Osteoblast (primary cell): ENCODE results near the gene LEF1. TPM values are rescaled to one million over a fixed set of nuclear protein-coding genes. Genes with fewer than 3 reads are reported as not detected.
A peak's percentile ranks its signal among the peaks of the same experiment; 100 is the strongest.
"Not testable (repeated sequence)": the region's sequence is repeated elsewhere in the genome, so short reads cannot be mapped to it uniquely, and the experiment has no call there.

Experiments used
- DNase-seq: peaks from one replicate; pipeline ENCODE4 v3.0.0; 2011; ENCODE audit warnings: low spot score, mixed read lengths; ENCODE audit not compliant: insufficient read length; ENCODE audit errors: missing footprints
- H2AFZ ChIP-seq: 2 replicates; pipeline ENCODE4 v1.6.0; 2011; ENCODE audit warnings: mild to moderate bottlenecking, low read length
- H3K27ac ChIP-seq: 2 replicates; pipeline ENCODE4 v1.5.1; 2011; ENCODE audit warnings: mild to moderate bottlenecking, low read depth, low read length, moderate library complexity
- H3K27me3 ChIP-seq: 2 replicates; pipeline ENCODE4 v1.6.0; 2012; ENCODE audit warnings: mild to moderate bottlenecking, control low read depth, inconsistent platforms, low read length, moderate library complexity; ENCODE audit not compliant: insufficient read depth
- H3K36me3 ChIP-seq: 2 replicates; pipeline ENCODE4 v1.5.1; 2011; ENCODE audit warnings: mild to moderate bottlenecking, low read length, control low read depth, moderate library complexity; ENCODE audit not compliant: insufficient read depth
- H3K4me1 ChIP-seq: 2 replicates; pipeline ENCODE4 v1.5.1; 2011; ENCODE audit warnings: mild to moderate bottlenecking, low read length, control low read depth, moderate library complexity; ENCODE audit not compliant: insufficient read depth
- H3K4me2 ChIP-seq: 2 replicates; pipeline ENCODE4 v1.6.0; 2011; ENCODE audit warnings: mild to moderate bottlenecking, low read length; ENCODE audit not compliant: insufficient read depth
- H3K4me3 ChIP-seq: fragments of 200-600 bp; sonication (generic); 3 replicates; pipeline ENCODE4 v1.5.1; 2012; ENCODE audit warnings: mild to moderate bottlenecking, low read length, inconsistent platforms; ENCODE audit not compliant: insufficient read depth
- H3K79me2 ChIP-seq: 2 replicates; pipeline ENCODE4 v1.6.0; 2012; ENCODE audit warnings: mild to moderate bottlenecking, low read length, control low read depth, inconsistent platforms; ENCODE audit not compliant: insufficient read depth
- H3K9me3 ChIP-seq: 2 replicates; pipeline ENCODE4 v1.5.1; 2011; ENCODE audit warnings: low read depth, low read length, control low read depth
- H4K20me1 ChIP-seq: 2 replicates; pipeline ENCODE4 v1.6.0; 2012; ENCODE audit warnings: mild to moderate bottlenecking, low read length, control low read depth; ENCODE audit not compliant: insufficient read depth
- CTCF ChIP-seq: IDR thresholded peaks from 2 replicates; pipeline ENCODE4 v1.5.1; 2011; ENCODE audit warnings: mild to moderate bottlenecking, low read depth, low read length, moderate library complexity; ENCODE audit errors: extremely low read depth
- total RNA-seq: library from RNA; depleted of rRNA; stranded (reverse); fragments of >200 nt; gene quantifications from 2 replicates; pipeline ENCODE4 v1.2.3, GENCODE V29; 2012

LEF1 gene
- total RNA-seq, 1 donor: 5.8 TPM

DNA sequence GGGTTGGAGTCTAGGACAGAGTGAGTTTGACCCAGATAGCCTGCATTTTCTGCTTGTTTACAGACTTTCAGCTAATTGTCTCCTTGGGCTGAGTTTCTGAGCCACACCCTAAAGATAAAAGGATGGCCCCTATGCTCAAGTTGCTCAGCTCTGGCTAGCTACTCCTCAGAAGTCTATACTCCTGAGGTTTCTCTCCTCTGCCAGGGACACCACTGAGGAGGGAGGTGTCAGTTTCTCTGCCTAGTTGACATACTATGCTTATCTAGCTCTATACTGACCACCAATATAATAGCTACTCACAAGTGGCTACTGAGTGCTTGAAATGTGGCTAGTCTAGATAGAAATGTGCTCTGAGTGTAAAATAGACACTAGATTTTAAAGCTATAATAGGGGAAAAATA is 155.4 kb downstream of the LEF1 start:
- no peaks in the 10 kb centered on the region for H3K9me3 ChIP-seq
- no peaks in the 10 kb centered on the region for H3K27me3 ChIP-seq
- peaks cover 1% of the 10 kb centered on the region for H4K20me1 ChIP-seq
- no peak for DNase-seq
- H3K36me3 ChIP-seq: peaks cover 8% of the 10 kb centered on the region
- H3K79me2 ChIP-seq: peaks cover 3% of the 10 kb centered on the region
- no peak overlapping the region for H3K4me3 ChIP-seq
- TF ChIP-seq CTCF: no peak
- peaks cover 20% of the 10 kb centered on the region for H3K4me1 ChIP-seq
- no peak overlapping the region for H3K4me2 ChIP-seq
- H3K27ac ChIP-seq: no peak overlapping the region
- no peak overlapping the region for H2AFZ ChIP-seq

DNA sequence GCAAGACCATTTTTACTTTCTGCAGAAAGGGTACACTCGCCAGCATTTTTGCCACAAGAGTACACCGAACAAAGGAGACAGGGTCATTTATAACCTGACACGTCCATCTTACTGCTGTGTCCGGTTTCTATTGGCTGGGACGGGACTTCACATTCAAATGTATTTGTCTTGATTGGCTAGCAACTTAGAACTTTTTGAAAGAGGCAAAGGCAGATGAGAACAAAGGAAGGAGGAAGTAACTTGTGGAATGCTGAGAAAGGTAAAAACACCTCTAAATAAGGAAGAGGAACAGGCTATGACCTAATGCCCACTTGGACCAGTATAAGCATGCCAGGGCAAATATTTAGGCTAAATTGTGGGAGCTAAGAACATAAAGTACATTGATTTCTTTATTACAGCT is 156.3 kb downstream of the LEF1 start:
- not testable (repeated sequence) for H3K36me3 ChIP-seq, H2AFZ ChIP-seq, H3K27ac ChIP-seq, H3K79me2 ChIP-seq, H4K20me1 ChIP-seq, H3K4me3 ChIP-seq, DNase-seq, H3K9me3 ChIP-seq, H3K4me2 ChIP-seq, H3K27me3 ChIP-seq
- H3K4me1 ChIP-seq: peaks cover 23% of the 10 kb centered on the region

DNA sequence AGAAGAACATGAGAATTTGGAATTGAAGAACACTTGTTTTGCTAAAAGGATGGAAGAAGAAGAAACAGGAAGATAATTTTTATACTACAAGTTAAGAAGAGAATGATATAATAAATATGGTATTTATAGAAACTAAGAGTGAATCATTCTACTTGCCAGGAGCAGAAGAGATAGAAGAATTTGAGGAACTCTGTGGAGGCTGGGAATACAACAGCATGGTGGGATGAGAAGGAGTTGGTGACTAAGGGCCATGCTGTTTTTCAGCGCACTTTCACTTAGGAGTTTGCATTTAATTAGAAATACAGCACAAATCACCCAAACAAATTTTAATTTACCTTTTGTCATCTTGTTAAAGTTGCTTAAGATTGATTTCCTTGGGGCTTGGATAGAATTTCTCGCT is 158.6 kb downstream of the LEF1 start:
- Histone ChIP-seq H3K9me3 (no peaks in the 10 kb centered on the region), H4K20me1 (peaks cover 2% of the 10 kb centered on the region), H3K36me3 (peaks cover 4% of the 10 kb centered on the region), H3K4me3 (no peak overlapping the region), H2AFZ (no peak overlapping the region), H3K79me2 (peaks cover 10% of the 10 kb centered on the region), H3K4me1 (peaks cover 28% of the 10 kb centered on the region), H3K27ac (peak overlapping the region; percentile 46), H3K27me3 (no peaks in the 10 kb centered on the region), H3K4me2 (peak overlapping the region; percentile 25)
- no peak for TF ChIP-seq CTCF
- DNase-seq: peak; percentile 88

GRCh38 chr4:108008721-108009120 is 160.0 kb downstream of the LEF1 start:
- Histone ChIP-seq H3K27ac (peak overlapping the region; percentile 46), H3K79me2 (peaks cover 10% of the 10 kb centered on the region), H2AFZ (no peak overlapping the region), H3K4me3 (no peak overlapping the region), H4K20me1 (peaks cover 2% of the 10 kb centered on the region), H3K9me3 (no peaks in the 10 kb centered on the region), H3K4me1 (peaks cover 28% of the 10 kb centered on the region), H3K4me2 (peak overlapping the region; percentile 18), H3K27me3 (no peaks in the 10 kb centered on the region), H3K36me3 (peaks cover 4% of the 10 kb centered on the region)
- peak; percentile 76 for DNase-seq
- TF ChIP-seq CTCF: no peak
